Sigmoid colon (tissue), 7 donors: ENCODE data around the gene PLXND1. TPM values are rescaled to one million over a fixed set of nuclear protein-coding genes. Genes with fewer than 3 reads are reported as not detected.
"Not testable (repeated sequence)": the region's sequence is repeated elsewhere in the genome, so short reads cannot be mapped to it uniquely, and the experiment has no call there.

Experiments
- DNase-seq: peaks from one replicate; pipeline ENCODE4 v3.0.0-alpha.2; 2019
- H3K27ac ChIP-seq, 4 donors: fragments of 200-600 bp; sonication (generic); one replicate each; pipeline ENCODE4 v1.5.1; 2016 to 2019; ENCODE audit warnings: mild to moderate bottlenecking in 1 of 4
- H3K27me3 ChIP-seq, 3 donors: fragments of 200-600 bp; sonication (generic); one replicate each; pipeline ENCODE4 v1.5.1; 2019; ENCODE audit warnings: mild to moderate bottlenecking in 1 of 3
- H3K36me3 ChIP-seq, 4 donors: fragments of 200-600 bp; sonication (generic); one replicate each; pipeline ENCODE4 v1.5.1; 2016 to 2019
- H3K4me1 ChIP-seq, 4 donors: fragments of 200-600 bp; sonication (generic); one replicate each; pipeline ENCODE4 v1.5.1; 2017 to 2019
- H3K4me3 ChIP-seq, 4 donors: fragments of 200-600 bp; sonication (generic); one replicate each; pipeline ENCODE4 v1.5.1; 2017 to 2019; ENCODE audit warnings: mild to moderate bottlenecking in 2 of 4, moderate library complexity in 1 of 4
- H3K9me3 ChIP-seq, 4 donors: fragments of 200-600 bp in 3 of 4; sonication (generic) in 3 of 4; one replicate each; pipeline versions ENCODE4 v1.5.1 to v1.6.1; 2013 to 2019
- CTCF ChIP-seq, 4 experiments: fragments of 450-650 bp in 3 of 4; fragments of 200-600 bp in 1 of 4; IDR thresholded peaks; one replicate each; pipeline ENCODE4 v1.5.1; 2016 to 2019; ENCODE audit warnings: antibody characterized with exemption in 4 of 4, mild to moderate bottlenecking in 3 of 4, moderate library complexity in 2 of 4
- EP300 ChIP-seq, 4 donors: sonication (generic); formaldehyde crosslinking; IDR thresholded peaks; one replicate each; pipeline ENCODE4 v1.6.1; 2017; ENCODE audit warnings: antibody characterized with exemption in 4 of 4
- POLR2A ChIP-seq, 2 donors: fragments of 450-650 bp; IDR thresholded peaks; one replicate each; pipeline ENCODE4 v1.6.1; 2016; ENCODE audit warnings: antibody characterized with exemption in 2 of 2, mild to moderate bottlenecking in 2 of 2, moderate library complexity in 2 of 2
- POLR2AphosphoS5 ChIP-seq, 4 donors: sonication (generic); formaldehyde crosslinking; IDR thresholded peaks; one replicate each; pipeline ENCODE4 v1.6.1; 2017; ENCODE audit warnings: antibody characterized with exemption in 4 of 4
- WGBS, 2 donors: extraction: QIAGEN DNeasy Blood & Tissue Kit; methylation state at CpG; one replicate each; pipeline ENCODE4 v1.1.7; 2013; 5-methylcytosine and 5-hydroxymethylcytosine counted together
- intact Hi-C: fragments of 100-400 bp; cut with DNase I; formaldehyde crosslinking; loops from one replicate; pipeline ENCODE4 v1.15.1; 2023
- polyA plus RNA-seq, 3 donors: library from polyadenylated mRNA; stranded (reverse); fragments of 200-250 nt; gene quantifications; one replicate each; pipeline ENCODE4 v1.2.3, GENCODE V29; 2013
- total RNA-seq, 4 donors: library from RNA; depleted of rRNA; stranded (reverse); fragments of >200 nt; gene quantifications; one replicate each; pipeline ENCODE4 v1.1.0, GENCODE V29; 2016
- donor health status: healthy with polysubstance abuse.
- donor health status: Bipolar disorder and iron deficiency.
- donor health status: healthy.

Gene PLXND1
- total and polyA plus RNA-seq, 7 donors, result 9.6 to 77.0 (median 42.0) TPM

GRCh38 chr3:129517516-129517915 lies 89.0 kb downstream of the PLXND1 start:
- Histone ChIP-seq H3K27me3 (no peaks in the 10 kb centered on the region), H3K36me3 (peaks cover 0 to 37% (median 3%) of the 10 kb centered on the region in 4 donors)
- WGBS, 2 donors, result 88 to 90% methylated on average over 7 of the region's 7 CpGs

GRCh38 chr3:129515821-129516432 lies 90.5 kb downstream of the PLXND1 start:
- H3K4me3 ChIP-seq, H3K4me1 ChIP-seq, H3K9me3 ChIP-seq, H3K27ac ChIP-seq, intact Hi-C loops, H3K27me3 ChIP-seq, DNase-seq: not testable (repeated sequence)
- 96 to 97% methylated on average over 7 of the region's 7 CpGs for WGBS, 2 donors
- peaks cover 0 to 41% (median 5%) of the 10 kb centered on the region in 4 donors for H3K36me3 ChIP-seq

More at GRCh38 chr3:129517516-129517915, 89.0 kb downstream of the PLXND1 start:
- Histone ChIP-seq H3K9me3 (no peaks in the 10 kb centered on the region), H3K27ac (no peak overlapping the region), H3K4me3 (no peak overlapping the region), H3K4me1 (no peaks in the 10 kb centered on the region)
- TF ChIP-seq POLR2AphosphoS5 (IDR thresholded peaks at IDR 0.05), result no peak
- no peak for TF ChIP-seq CTCF (IDR thresholded peaks at IDR 0.05)
- TF ChIP-seq POLR2A (IDR thresholded peaks at IDR 0.05), result no peak
- no peak for TF ChIP-seq EP300 (IDR thresholded peaks at IDR 0.05)
- intact Hi-C loops, result no loop called here
- DNase-seq, result no peak

- H3K4me1 ChIP-seq, intact Hi-C loops, DNase-seq, H3K9me3 ChIP-seq, H3K27me3 ChIP-seq, H3K27ac ChIP-seq, H3K4me3 ChIP-seq: not testable (repeated sequence)
- H3K36me3 ChIP-seq, result peaks cover 0 to 46% (median 5%) of the 10 kb centered on the region in 4 donors
- WGBS, 2 donors, result 93% methylated on average over 18 to 21 of the region's 25 CpGs
Measured at GRCh38 chr3:129515108-129515820, 91.2 kb downstream of the PLXND1 start.

GRCh38 chr3:129514563-129514962 lies 91.9 kb downstream of the PLXND1 start:
- Histone ChIP-seq H3K9me3 (no peaks in the 10 kb centered on the region), H3K4me3 (no peak overlapping the region), H3K4me1 (no peaks in the 10 kb centered on the region), H3K27ac (no peak overlapping the region), H3K36me3 (peaks cover 0 to 47% (median 5%) of the 10 kb centered on the region in 4 donors), H3K27me3 (no peaks in the 10 kb centered on the region)
- TF ChIP-seq CTCF (IDR thresholded peaks at IDR 0.05), result no peak
- TF ChIP-seq EP300 (IDR thresholded peaks at IDR 0.05), result no peak
- TF ChIP-seq POLR2A (IDR thresholded peaks at IDR 0.05), result no peak
- no peak for TF ChIP-seq POLR2AphosphoS5 (IDR thresholded peaks at IDR 0.05)
- WGBS, 2 donors, result 94 to 97% methylated on average over 6 of the region's 6 CpGs
- no peak for DNase-seq
- intact Hi-C loops, result no loop called here

GRCh38 chr3:129514110-129514509 lies 92.4 kb downstream of the PLXND1 start:
- H3K36me3 ChIP-seq, result peaks cover 0 to 43% (median 5%) of the 10 kb centered on the region in 4 donors
- intact Hi-C loops, result no loop called here
- no peaks in the 10 kb centered on the region for H3K4me1 ChIP-seq
- DNase-seq, result no peak
- no peak for TF ChIP-seq POLR2AphosphoS5 (IDR thresholded peaks at IDR 0.05)
- H3K4me3 ChIP-seq, result no peak overlapping the region
- H3K27ac ChIP-seq, result no peak overlapping the region
- no peaks in the 10 kb centered on the region for H3K27me3 ChIP-seq
- no peaks in the 10 kb centered on the region for H3K9me3 ChIP-seq
- 94 to 95% methylated on average over 10 of the region's 10 CpGs for WGBS, 2 donors

- TF ChIP-seq EP300 (IDR thresholded peaks at IDR 0.05), result no peak
- no peak for TF ChIP-seq POLR2AphosphoS5 (IDR thresholded peaks at IDR 0.05)
- no peak for TF ChIP-seq CTCF (IDR thresholded peaks at IDR 0.05)
- no peak for TF ChIP-seq POLR2A (IDR thresholded peaks at IDR 0.05)
- no peak for DNase-seq
- Histone ChIP-seq H3K4me3 (no peak overlapping the region), H3K4me1 (no peaks in the 10 kb centered on the region), H3K9me3 (no peaks in the 10 kb centered on the region), H3K27ac (no peak overlapping the region), H3K27me3 (no peaks in the 10 kb centered on the region), H3K36me3 (peaks cover 0 to 40% (median 5%) of the 10 kb centered on the region in 4 donors)
- 94 to 96% methylated on average over 8 of the region's 8 CpGs for WGBS, 2 donors
- intact Hi-C loops, result no loop called here
Measured at GRCh38 chr3:129513705-129514104, 92.8 kb downstream of the PLXND1 start.
